ENCODE results near the gene IFT43.
A peak's percentile ranks its signal among the peaks of the same experiment; 100 is the strongest.

Gene IFT43
- total RNA-seq = 6.3 to 9.4 reads per million in 2 experiments

GRCh38 chr14:75985618-75986438 lies at the start of gene IFT43:
Gene IFT43 (plus strand): TSS chr14:75985763. CDS start chr14:75985787, 24 bp downstream.
- peak; percentile 89 for DNase-seq (ENCODE audit: low read depth)

- no peak for DNase-seq (ENCODE audit: low read depth)
These were observed 46.4 kb upstream of the IFT43 start for GRCh38 chr14:75939200-75939599.

- no peak for DNase-seq (ENCODE audit: low read depth)
These were observed 44.5 kb upstream of the IFT43 start for GRCh38 chr14:75941030-75941429.

GRCh38 chr14:75944607-75945241 lies 40.8 kb upstream of the IFT43 start:
- no peak for DNase-seq (ENCODE audit: low read depth)

- no peak for DNase-seq (ENCODE audit: low read depth)
These were observed 38.8 kb upstream of the IFT43 start for GRCh38 chr14:75946785-75947184.

- DNase-seq (ENCODE audit: low read depth) = no peak
These were observed 33.1 kb upstream of the IFT43 start for GRCh38 chr14:75952489-75952888.

- no peak for DNase-seq (ENCODE audit: low read depth)
These were observed 26.5 kb upstream of the IFT43 start for GRCh38 chr14:75959031-75959430.

- no peak for DNase-seq (ENCODE audit: low read depth)
These were observed 25.3 kb upstream of the IFT43 start for GRCh38 chr14:75960231-75960630.

GRCh38 chr14:75961662-75962061 lies 23.9 kb upstream of the IFT43 start:
- no peak for DNase-seq (ENCODE audit: low read depth)

GRCh38 chr14:75967866-75968265 lies 17.7 kb upstream of the IFT43 start:
- no peak for DNase-seq (ENCODE audit: low read depth)

- DNase-seq (ENCODE audit: low read depth) = no peak
These were observed 17.1 kb upstream of the IFT43 start for GRCh38 chr14:75968456-75968855.

- no peak for DNase-seq (ENCODE audit: low read depth)
These were observed 16.4 kb upstream of the IFT43 start for GRCh38 chr14:75969126-75969525.

- no peak for DNase-seq (ENCODE audit: low read depth)
These were observed 15.7 kb upstream of the IFT43 start for GRCh38 chr14:75969891-75970290.

GRCh38 chr14:75970989-75971388 lies 14.6 kb upstream of the IFT43 start:
- no peak for DNase-seq (ENCODE audit: low read depth)

GRCh38 chr14:75971509-75971908 lies 14.1 kb upstream of the IFT43 start:
- DNase-seq (ENCODE audit: low read depth) = no peak

- DNase-seq (ENCODE audit: low read depth) = no peak
These were observed 12.7 kb upstream of the IFT43 start for GRCh38 chr14:75972801-75973421.

- no peak for DNase-seq (ENCODE audit: low read depth)
These were observed 8.6 kb upstream of the IFT43 start for GRCh38 chr14:75976826-75977581.

GRCh38 chr14:75977582-75977943 lies 8.0 kb upstream of the IFT43 start:
- no peak for DNase-seq (ENCODE audit: low read depth)

- DNase-seq (ENCODE audit: low read depth) = peak; percentile 8
These were observed 7.3 kb upstream of the IFT43 start for GRCh38 chr14:75978249-75978731.

- DNase-seq (ENCODE audit: low read depth) = peak; percentile 9
These were observed 6.4 kb upstream of the IFT43 start for GRCh38 chr14:75979071-75979571.

- no peak for DNase-seq (ENCODE audit: low read depth)
These were observed 5.7 kb upstream of the IFT43 start for GRCh38 chr14:75979648-75980565.
